Upper lobe of right lung (tissue), 1 donor: ENCODE measurements around the gene CD69. TPM values are rescaled to one million over a fixed set of nuclear protein-coding genes. Genes with fewer than 3 reads are reported as not detected.

ENCODE experiments used
- ATAC-seq: fragments of 200-7000 bp; cut with Tn5 transposase; one replicate; pipeline ENCODE4 v1.9.1; 2020; ENCODE audit warnings: mild to moderate bottlenecking, moderate library complexity
- DNase-seq: peaks from one replicate; pipeline ENCODE4 v3.0.0-alpha.2; 2020
- H3K27ac ChIP-seq: fragments of 200-600 bp; one replicate; pipeline ENCODE4 v1.8.0; 2022
- H3K27me3 ChIP-seq: fragments of 200-600 bp; one replicate; pipeline ENCODE4 v1.8.0; 2022; ENCODE audit warnings: mild to moderate bottlenecking
- H3K36me3 ChIP-seq: fragments of 200-600 bp; one replicate; pipeline ENCODE4 v1.8.0; 2022
- H3K4me1 ChIP-seq: fragments of 200-600 bp; one replicate; pipeline ENCODE4 v1.8.0; 2022
- H3K4me3 ChIP-seq: fragments of 200-600 bp; one replicate; pipeline ENCODE4 v1.8.0; 2022; ENCODE audit warnings: mild to moderate bottlenecking
- H3K9me3 ChIP-seq: fragments of 200-600 bp; one replicate; pipeline ENCODE4 v1.8.0; 2022
- intact Hi-C: fragments of 100-400 bp; cut with DNase I; formaldehyde crosslinking; loops from one replicate; pipeline ENCODE4 v1.11.0; 2022
- total RNA-seq: library from RNA; stranded (reverse); fragmentation: NEBNext Ultra II Directional; extraction: Animal tissue kit (Norgen Biotek cat#: 25700); gene quantifications from one replicate; pipeline ENCODE4 v1.2.1, GENCODE V29; 2021
- TF ChIP-seq, protein P1 (sequence below): fragments of 200-600 bp; IDR thresholded peaks from one replicate; pipeline ENCODE4 v1.8.0; 2022; ENCODE audit warnings: antibody characterized with exemption
- donor health status: DM: no; HTN: yes; CAD: no; lungs with severe emphysema.

The CD69 gene
- total RNA-seq, 1 donor from 2014 or later, result 14.5 TPM

DNA sequence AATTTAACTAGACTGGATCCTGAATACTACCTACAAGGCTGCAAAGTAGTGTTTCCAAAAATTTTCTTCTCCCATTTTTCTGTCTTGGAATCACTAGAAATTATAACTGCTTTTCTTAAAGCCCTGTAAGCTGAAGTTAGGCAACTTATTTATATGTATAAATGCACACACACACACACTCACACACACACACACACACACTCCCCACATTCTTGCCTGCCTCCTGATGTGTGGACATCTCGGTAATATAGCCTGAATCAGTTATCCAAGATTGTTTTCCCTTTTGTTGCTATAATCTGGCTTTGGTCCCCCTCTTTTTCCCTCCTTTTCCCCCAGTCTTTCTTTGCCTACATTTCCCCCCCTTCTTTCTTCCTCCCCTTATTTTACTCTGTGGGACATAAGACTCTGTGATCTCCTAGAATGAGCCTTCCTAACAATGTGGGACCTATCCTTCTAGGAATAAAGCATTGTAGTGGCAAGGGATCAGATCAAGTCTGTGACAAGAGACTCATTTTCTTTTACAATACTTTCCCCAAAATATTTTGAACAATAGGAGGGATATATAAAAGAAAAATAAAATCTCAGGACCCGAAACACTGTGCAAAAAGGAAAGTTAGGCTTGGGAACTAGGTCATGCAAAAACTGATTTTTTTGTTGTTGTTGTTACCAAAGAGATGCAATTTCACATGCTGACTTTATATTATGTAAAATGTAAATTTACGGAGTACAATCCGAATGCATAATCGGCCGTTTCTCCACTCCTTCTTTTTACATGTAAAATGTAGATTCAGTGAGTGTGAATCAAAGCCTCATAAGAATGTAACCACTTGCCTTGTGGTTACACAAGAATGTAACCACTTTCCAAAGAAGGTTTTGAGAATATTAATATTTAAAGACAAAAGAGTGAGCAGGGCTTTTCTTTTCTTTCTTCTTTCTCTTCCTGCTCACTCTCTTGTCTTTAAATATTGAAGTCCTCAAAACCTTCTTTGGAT, 26.3 kb upstream of the CD69 start:
- H3K27ac ChIP-seq, result no peak overlapping the region
- DNase-seq (no peak), ATAC-seq (no peak)
- intact Hi-C loops, result no loop called here
- H3K27me3 ChIP-seq, result no peaks in the 10 kb centered on the region
- H3K9me3 ChIP-seq, result no peaks in the 10 kb centered on the region
- TF ChIP-seq, protein P1, sequence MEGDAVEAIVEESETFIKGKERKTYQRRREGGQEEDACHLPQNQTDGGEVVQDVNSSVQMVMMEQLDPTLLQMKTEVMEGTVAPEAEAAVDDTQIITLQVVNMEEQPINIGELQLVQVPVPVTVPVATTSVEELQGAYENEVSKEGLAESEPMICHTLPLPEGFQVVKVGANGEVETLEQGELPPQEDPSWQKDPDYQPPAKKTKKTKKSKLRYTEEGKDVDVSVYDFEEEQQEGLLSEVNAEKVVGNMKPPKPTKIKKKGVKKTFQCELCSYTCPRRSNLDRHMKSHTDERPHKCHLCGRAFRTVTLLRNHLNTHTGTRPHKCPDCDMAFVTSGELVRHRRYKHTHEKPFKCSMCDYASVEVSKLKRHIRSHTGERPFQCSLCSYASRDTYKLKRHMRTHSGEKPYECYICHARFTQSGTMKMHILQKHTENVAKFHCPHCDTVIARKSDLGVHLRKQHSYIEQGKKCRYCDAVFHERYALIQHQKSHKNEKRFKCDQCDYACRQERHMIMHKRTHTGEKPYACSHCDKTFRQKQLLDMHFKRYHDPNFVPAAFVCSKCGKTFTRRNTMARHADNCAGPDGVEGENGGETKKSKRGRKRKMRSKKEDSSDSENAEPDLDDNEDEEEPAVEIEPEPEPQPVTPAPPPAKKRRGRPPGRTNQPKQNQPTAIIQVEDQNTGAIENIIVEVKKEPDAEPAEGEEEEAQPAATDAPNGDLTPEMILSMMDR, result no peak
- no peaks in the 10 kb centered on the region for H3K36me3 ChIP-seq
- no peaks in the 10 kb centered on the region for H3K4me1 ChIP-seq
- no peak overlapping the region for H3K4me3 ChIP-seq

- ATAC-seq (no peak), DNase-seq (no peak)
- TF ChIP-seq, protein P1, result no peak
- H3K9me3 ChIP-seq, result no peaks in the 10 kb centered on the region
- no peak overlapping the region for H3K4me3 ChIP-seq
- H3K4me1 ChIP-seq, result no peaks in the 10 kb centered on the region
- no peak overlapping the region for H3K27ac ChIP-seq
- no peaks in the 10 kb centered on the region for H3K27me3 ChIP-seq
- intact Hi-C loops, result no loop called here
- no peaks in the 10 kb centered on the region for H3K36me3 ChIP-seq
Observed at GRCh38 chr12:9784816-9785215, 24.1 kb upstream of the CD69 start.

GRCh38 chr12:9784326-9784725, 23.6 kb upstream of the CD69 start:
- no peaks in the 10 kb centered on the region for H3K27me3 ChIP-seq
- H3K9me3 ChIP-seq, result no peaks in the 10 kb centered on the region
- no peak overlapping the region for H3K27ac ChIP-seq
- ATAC-seq, result no peak
- H3K4me3 ChIP-seq, result no peak overlapping the region
- no peaks in the 10 kb centered on the region for H3K36me3 ChIP-seq
- TF ChIP-seq, protein P1, result no peak
- intact Hi-C loops, result no loop called here
- DNase-seq, result no peak
- H3K4me1 ChIP-seq, result no peaks in the 10 kb centered on the region

- Histone ChIP-seq H3K27ac (no peak overlapping the region), H3K4me3 (no peak overlapping the region), H3K36me3 (no peaks in the 10 kb centered on the region), H3K4me1 (no peaks in the 10 kb centered on the region), H3K9me3 (no peaks in the 10 kb centered on the region), H3K27me3 (no peaks in the 10 kb centered on the region)
- ATAC-seq (no peak), DNase-seq (no peak)
- TF ChIP-seq, protein P1, result no peak
- intact Hi-C loops, result no loop called here
Observed at GRCh38 chr12:9782547-9783382, 22.1 kb upstream of the CD69 start.

- H3K9me3 ChIP-seq, result no peaks in the 10 kb centered on the region
- no peaks in the 10 kb centered on the region for H3K36me3 ChIP-seq
- H3K27ac ChIP-seq, result no peak overlapping the region
- no peak overlapping the region for H3K4me3 ChIP-seq
- intact Hi-C loops, result no loop called here
- DNase-seq (no peak), ATAC-seq (no peak)
- TF ChIP-seq, protein P1, result no peak
- no peaks in the 10 kb centered on the region for H3K27me3 ChIP-seq
- no peaks in the 10 kb centered on the region for H3K4me1 ChIP-seq
Observed at GRCh38 chr12:9781360-9781759, 20.7 kb upstream of the CD69 start.
